Neural cell (in vitro differentiated cells): Measurements from ENCODE around the gene PPIL4.

ENCODE experiments used
- CTCF ChIP-seq: fragments of 450-650 bp; IDR thresholded peaks from 2 replicates; pipeline ENCODE4 v1.5.1; 2014; ENCODE audit warnings: antibody characterized with exemption, mild to moderate bottlenecking, moderate library complexity; ENCODE audit not compliant: poor library complexity, severe bottlenecking
- EP300 ChIP-seq: fragments of 450-650 bp; conservative IDR thresholded peaks from 2 replicates; pipeline ENCODE4 v1.6.1; 2014; ENCODE audit warnings: antibody characterized with exemption, mild to moderate bottlenecking, moderate library complexity; ENCODE audit not compliant: poor library complexity, severe bottlenecking
- EZH2 ChIP-seq: fragments of 200-600, 300-800 bp; shearing (Covaris generic), sonication (generic); IDR thresholded peaks from 2 replicates; pipeline ENCODE4 v1.6.1; 2014; ENCODE audit warnings: antibody characterized with exemption, low read length, borderline replicate concordance, mild to moderate bottlenecking; ENCODE audit not compliant: insufficient read depth, poor library complexity, severe bottlenecking
- MXI1 ChIP-seq: fragments of 450-650 bp; conservative IDR thresholded peaks from 2 replicates; pipeline ENCODE4 v1.6.1; 2014; ENCODE audit warnings: antibody characterized with exemption, mild to moderate bottlenecking; ENCODE audit not compliant: poor library complexity, severe bottlenecking
- POLR2AphosphoS5 ChIP-seq: IDR thresholded peaks from 2 replicates; pipeline ENCODE4 v1.6.1; 2012
- RAD21 ChIP-seq: fragments of 450-650 bp; conservative IDR thresholded peaks from 2 replicates; pipeline ENCODE4 v1.6.1; 2014; ENCODE audit warnings: antibody characterized with exemption, mild to moderate bottlenecking, moderate library complexity
- REST ChIP-seq: IDR thresholded peaks from 2 replicates; pipeline ENCODE4 v1.6.1; 2012; ENCODE audit warnings: borderline replicate concordance
- SMC3 ChIP-seq: fragments of 450-650 bp; conservative IDR thresholded peaks from 2 replicates; pipeline ENCODE4 v1.6.1; 2014; ENCODE audit warnings: antibody characterized with exemption, mild to moderate bottlenecking, moderate library complexity; ENCODE audit not compliant: poor library complexity
- TAF1 ChIP-seq: IDR thresholded peaks from 2 replicates; pipeline ENCODE4 v1.6.1; 2012; ENCODE audit warnings: low read depth

- no peak for TF ChIP-seq MXI1
- TF ChIP-seq POLR2AphosphoS5 = no peak
- TF ChIP-seq EP300 = no peak
- TF ChIP-seq REST = no peak
- TF ChIP-seq CTCF = no peak
- TF ChIP-seq EZH2 = no peak
- TF ChIP-seq RAD21 = no peak
- no peak for TF ChIP-seq SMC3
- TF ChIP-seq TAF1 = no peak
These were observed 40.3 kb upstream of the PPIL4 start for GRCh38 chr6:149586149-149586548.
